ENCODE data around the gene CRACR2A.

The CRACR2A gene

DNA sequence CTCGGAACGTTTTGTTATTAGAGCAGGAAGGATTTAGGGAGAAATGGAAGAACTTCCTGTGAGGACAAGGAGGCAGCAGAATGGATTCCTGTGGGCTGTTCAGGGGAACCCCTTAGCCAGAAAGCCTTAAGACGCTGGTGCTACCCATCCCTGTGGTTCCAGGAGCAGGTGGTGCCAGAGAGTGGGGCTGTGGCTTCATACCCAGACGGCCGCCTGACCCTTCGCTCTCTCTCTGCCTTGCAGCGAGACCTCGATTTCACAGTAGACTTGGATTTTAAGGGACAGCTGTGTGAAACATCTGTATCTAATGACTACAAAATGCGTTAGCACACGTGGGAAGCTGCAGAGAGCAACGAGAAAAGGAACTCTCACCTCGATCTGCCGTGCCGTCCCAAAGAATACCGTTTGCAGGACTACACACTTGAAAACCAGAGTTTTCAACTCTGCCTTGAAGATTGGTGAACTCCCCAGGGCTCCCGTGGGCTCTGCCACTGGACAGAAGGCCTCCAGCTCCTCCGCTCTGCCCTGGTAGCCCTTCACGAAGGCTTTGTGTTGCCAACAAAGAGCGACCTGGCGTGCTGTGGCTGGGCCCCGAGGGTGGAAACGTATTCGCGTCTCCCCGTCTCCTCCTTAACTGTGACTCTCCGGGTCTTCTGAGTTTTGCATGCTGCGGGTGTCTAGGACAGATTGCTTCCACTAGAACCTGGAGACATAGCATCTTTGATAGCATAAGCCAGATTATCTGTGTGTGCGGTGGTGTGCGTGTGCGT lies 159.9 kb downstream of the CRACR2A start:
- Histone ChIP-seq H3K27me3 (ENCODE audit: insufficient read depth, low read length) (no peaks in the 10 kb centered on the region), H3K4me2 (ENCODE audit: low read length) (no peak overlapping the region), H3K4me3 (ENCODE audit: low read depth, low read length) (no peak overlapping the region), H2BK12ac (ENCODE audit: low read length) (no peak overlapping the region), H2AFZ (ENCODE audit: insufficient read depth, low read length, poor library complexity) (no peak overlapping the region), H3K27ac (ENCODE audit: low read depth, low read length) (no peak overlapping the region), H4K8ac (ENCODE audit: low read depth, low read length) (no peak overlapping the region), H3K9me3 (ENCODE audit: insufficient read depth, low read depth, low read length) (no peaks in the 10 kb centered on the region), H4K91ac (ENCODE audit: low read depth, low read length) (no peak overlapping the region), H2BK120ac (ENCODE audit: insufficient read depth, low read length, poor library complexity) (no peak overlapping the region), H3K14ac (ENCODE audit: low read length) (no peak overlapping the region), H3K79me1 (ENCODE audit: low read length) (no peaks in the 10 kb centered on the region), H3K79me2 (ENCODE audit: control insufficient read depth, insufficient read depth, low read length, poor library complexity) (no peaks in the 10 kb centered on the region), H3K4me1 (ENCODE audit: control insufficient read depth in 1 of 2, insufficient read depth in 2 of 2, low read length in 2 of 2) (no peaks in the 10 kb centered on the region), H3K23ac (ENCODE audit: low read length) (no peak overlapping the region), H3K36me3 (ENCODE audit: control insufficient read depth in 1 of 2, insufficient read depth in 2 of 2, low read length in 2 of 2) (no peaks in the 10 kb centered on the region), H3K4ac (ENCODE audit: low read depth, low read length) (no peak overlapping the region), H2AK5ac (ENCODE audit: low read length) (no peak overlapping the region), H2BK5ac (ENCODE audit: low read depth, low read length, poor library complexity) (no peak overlapping the region), H3K9ac (ENCODE audit: low read length) (no peak overlapping the region), H3K18ac (ENCODE audit: low read length) (no peak overlapping the region), H4K12ac (ENCODE audit: low read depth, low read length) (no peak overlapping the region)
- no peak for DNase-seq
- WGBS (ENCODE audit: extremely low coverage, insufficient coverage, insufficient read length), result no CpG with 5 or more reads among the region's 30 CpGs

DNA sequence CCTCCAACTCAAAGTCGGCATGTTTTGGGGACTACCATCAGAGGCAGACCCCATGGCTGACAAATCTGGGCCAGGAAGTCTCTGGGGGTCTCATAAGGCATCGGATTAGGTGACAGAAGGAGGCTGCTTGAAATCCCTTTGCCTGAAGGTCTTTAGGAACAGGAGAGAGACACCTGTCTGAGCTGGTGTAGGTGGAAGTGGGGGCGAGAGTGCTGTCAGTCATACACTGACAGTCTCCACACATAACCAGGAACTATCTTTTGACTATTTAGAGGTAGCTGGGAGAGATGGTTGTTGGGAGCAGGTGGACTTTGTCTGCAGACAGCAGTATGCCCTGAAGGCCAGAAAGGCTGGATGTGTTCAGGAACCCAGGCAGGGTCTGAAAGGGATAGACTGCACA lies 163.2 kb downstream of the CRACR2A start:
- DNase-seq, result no peak
- no peak overlapping the region for H2BK12ac ChIP-seq (ENCODE audit: low read length)
- no peak overlapping the region for H4K12ac ChIP-seq (ENCODE audit: low read depth, low read length)
- no peak overlapping the region for H3K4me2 ChIP-seq (ENCODE audit: low read length)
- no peak overlapping the region for H3K14ac ChIP-seq (ENCODE audit: low read length)
- no peaks in the 10 kb centered on the region for H3K9me3 ChIP-seq (ENCODE audit: insufficient read depth, low read depth, low read length)
- no peak overlapping the region for H2BK120ac ChIP-seq (ENCODE audit: insufficient read depth, low read length, poor library complexity)
- no peak overlapping the region for H3K4ac ChIP-seq (ENCODE audit: low read depth, low read length)
- no CpG with 5 or more reads among the region's 3 CpGs for WGBS (ENCODE audit: extremely low coverage, insufficient coverage, insufficient read length)
- H3K9ac ChIP-seq (ENCODE audit: low read length), result no peak overlapping the region
- H3K4me1 ChIP-seq (ENCODE audit: control insufficient read depth in 1 of 2, insufficient read depth in 2 of 2, low read length in 2 of 2), result no peaks in the 10 kb centered on the region
- H4K91ac ChIP-seq (ENCODE audit: low read depth, low read length), result no peak overlapping the region
- no peak overlapping the region for H2BK5ac ChIP-seq (ENCODE audit: low read depth, low read length, poor library complexity)
- no peak overlapping the region for H2AK5ac ChIP-seq (ENCODE audit: low read length)
- H3K23ac ChIP-seq (ENCODE audit: low read length), result no peak overlapping the region
- H3K18ac ChIP-seq (ENCODE audit: low read length), result no peak overlapping the region
- H3K27me3 ChIP-seq (ENCODE audit: insufficient read depth, low read length), result no peaks in the 10 kb centered on the region
- no peak overlapping the region for H3K27ac ChIP-seq (ENCODE audit: low read depth, low read length)
- no peak overlapping the region for H4K8ac ChIP-seq (ENCODE audit: low read depth, low read length)
- H3K36me3 ChIP-seq (ENCODE audit: control insufficient read depth in 1 of 2, insufficient read depth in 2 of 2, low read length in 2 of 2), result no peaks in the 10 kb centered on the region
- H2AFZ ChIP-seq (ENCODE audit: insufficient read depth, low read length, poor library complexity), result no peak overlapping the region
- H3K79me2 ChIP-seq (ENCODE audit: control insufficient read depth, insufficient read depth, low read length, poor library complexity), result no peaks in the 10 kb centered on the region
- no peaks in the 10 kb centered on the region for H3K79me1 ChIP-seq (ENCODE audit: low read length)
- no peak overlapping the region for H3K4me3 ChIP-seq (ENCODE audit: low read depth, low read length)

DNA sequence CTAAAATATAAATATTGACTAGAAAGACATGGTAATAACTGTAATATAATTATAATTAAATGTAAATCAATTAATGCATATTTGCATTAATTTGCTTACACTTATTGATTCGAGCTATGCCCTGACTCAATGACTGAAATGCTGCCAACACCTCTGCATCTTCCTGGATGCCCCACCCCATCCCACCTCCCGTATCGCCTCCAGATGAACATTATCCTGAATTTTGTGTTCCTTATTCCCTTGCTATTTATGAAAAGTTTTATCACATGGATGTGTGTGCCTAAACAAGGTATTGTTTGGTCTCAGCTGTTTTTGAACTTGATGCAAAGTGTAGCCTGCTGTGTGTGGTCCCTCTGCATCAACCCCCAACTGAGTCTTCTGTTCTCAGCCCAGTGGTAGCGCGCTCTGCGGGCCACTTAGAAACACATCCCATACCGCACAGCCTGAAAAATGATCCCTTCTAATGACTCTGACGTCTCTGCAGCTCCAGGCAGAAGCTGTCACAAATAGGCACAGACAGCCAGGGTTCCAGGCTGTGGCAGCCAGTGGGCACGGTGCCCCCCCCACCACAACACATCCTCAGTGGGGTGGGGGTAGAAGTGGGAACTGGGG lies 165.4 kb downstream of the CRACR2A start:
- Histone ChIP-seq H3K9me3 (ENCODE audit: insufficient read depth, low read depth, low read length) (peaks cover 2% of the 10 kb centered on the region), H3K23ac (ENCODE audit: low read length) (no peak overlapping the region), H3K4me3 (ENCODE audit: low read depth, low read length) (no peak overlapping the region), H3K27ac (ENCODE audit: low read depth, low read length) (no peak overlapping the region), H2AFZ (ENCODE audit: insufficient read depth, low read length, poor library complexity) (no peak overlapping the region), H2BK5ac (ENCODE audit: low read depth, low read length, poor library complexity) (no peak overlapping the region), H4K91ac (ENCODE audit: low read depth, low read length) (no peak overlapping the region), H2AK5ac (ENCODE audit: low read length) (no peak overlapping the region), H3K79me2 (ENCODE audit: control insufficient read depth, insufficient read depth, low read length, poor library complexity) (no peaks in the 10 kb centered on the region), H3K27me3 (ENCODE audit: insufficient read depth, low read length) (no peaks in the 10 kb centered on the region), H2BK120ac (ENCODE audit: insufficient read depth, low read length, poor library complexity) (no peak overlapping the region), H3K4me2 (ENCODE audit: low read length) (no peak overlapping the region), H3K4me1 (ENCODE audit: control insufficient read depth in 1 of 2, insufficient read depth in 2 of 2, low read length in 2 of 2) (no peaks in the 10 kb centered on the region), H3K9ac (ENCODE audit: low read length) (no peak overlapping the region), H3K18ac (ENCODE audit: low read length) (no peak overlapping the region), H4K12ac (ENCODE audit: low read depth, low read length) (no peak overlapping the region), H4K8ac (ENCODE audit: low read depth, low read length) (no peak overlapping the region), H3K79me1 (ENCODE audit: low read length) (no peaks in the 10 kb centered on the region), H2BK12ac (ENCODE audit: low read length) (no peak overlapping the region), H3K4ac (ENCODE audit: low read depth, low read length) (no peak overlapping the region), H3K36me3 (ENCODE audit: control insufficient read depth in 1 of 2, insufficient read depth in 2 of 2, low read length in 2 of 2) (no peaks in the 10 kb centered on the region), H3K14ac (ENCODE audit: low read length) (no peak overlapping the region)
- DNase-seq, result no peak
- no CpG with 5 or more reads among the region's 9 CpGs for WGBS (ENCODE audit: extremely low coverage, insufficient coverage, insufficient read length)

DNA sequence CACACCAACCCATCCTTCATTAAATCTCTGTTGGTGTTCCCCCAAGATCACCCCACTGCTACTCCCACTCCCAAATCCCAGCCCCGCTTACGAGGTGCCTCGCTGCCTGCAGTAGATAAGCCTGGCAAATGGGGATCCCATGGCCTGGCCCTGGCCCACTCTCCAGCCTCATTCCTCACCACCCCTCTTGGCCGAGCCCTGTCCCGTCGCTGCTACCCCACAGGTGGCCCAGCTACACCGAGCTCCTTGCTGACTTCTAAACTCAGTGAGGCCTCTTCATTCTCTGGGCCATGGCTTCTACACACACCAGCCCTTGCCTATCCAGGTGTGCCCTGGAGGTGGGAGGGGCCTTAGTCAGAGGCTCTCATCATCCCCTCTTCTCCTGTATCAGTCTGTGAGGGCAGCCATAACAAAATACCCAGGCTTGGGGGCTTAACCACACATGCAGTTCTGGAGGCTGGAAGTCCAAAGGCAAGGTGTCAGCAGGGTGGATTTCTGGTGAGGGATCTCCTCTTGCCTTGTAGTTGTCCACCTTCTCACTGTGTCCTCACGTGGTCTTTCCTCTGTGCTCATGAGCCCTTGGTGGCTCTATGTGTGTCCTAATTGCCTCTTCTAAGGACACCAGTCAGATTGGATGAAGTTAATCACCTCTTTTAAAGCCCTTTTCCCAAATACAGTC lies 169.1 kb downstream of the CRACR2A start:
- Histone ChIP-seq H3K27me3 (ENCODE audit: insufficient read depth, low read length) (no peaks in the 10 kb centered on the region), H3K79me1 (ENCODE audit: low read length) (no peaks in the 10 kb centered on the region), H2AFZ (ENCODE audit: insufficient read depth, low read length, poor library complexity) (no peak overlapping the region), H3K4me1 (ENCODE audit: control insufficient read depth in 1 of 2, insufficient read depth in 2 of 2, low read length in 2 of 2) (no peaks in the 10 kb centered on the region), H2BK120ac (ENCODE audit: insufficient read depth, low read length, poor library complexity) (no peak overlapping the region), H4K8ac (ENCODE audit: low read depth, low read length) (no peak overlapping the region), H3K4ac (ENCODE audit: low read depth, low read length) (no peak overlapping the region), H3K9ac (ENCODE audit: low read length) (no peak overlapping the region), H3K23ac (ENCODE audit: low read length) (no peak overlapping the region), H4K91ac (ENCODE audit: low read depth, low read length) (no peak overlapping the region), H3K18ac (ENCODE audit: low read length) (no peak overlapping the region), H3K4me3 (ENCODE audit: low read depth, low read length) (no peak overlapping the region), H3K4me2 (ENCODE audit: low read length) (no peak overlapping the region), H4K12ac (ENCODE audit: low read depth, low read length) (no peak overlapping the region), H2BK12ac (ENCODE audit: low read length) (no peak overlapping the region), H2AK5ac (ENCODE audit: low read length) (no peak overlapping the region), H3K27ac (ENCODE audit: low read depth, low read length) (no peak overlapping the region), H3K14ac (ENCODE audit: low read length) (no peak overlapping the region), H3K79me2 (ENCODE audit: control insufficient read depth, insufficient read depth, low read length, poor library complexity) (no peaks in the 10 kb centered on the region), H2BK5ac (ENCODE audit: low read depth, low read length, poor library complexity) (no peak overlapping the region), H3K9me3 (ENCODE audit: insufficient read depth, low read depth, low read length) (peaks cover 2% of the 10 kb centered on the region), H3K36me3 (ENCODE audit: control insufficient read depth in 1 of 2, insufficient read depth in 2 of 2, low read length in 2 of 2) (no peaks in the 10 kb centered on the region)
- DNase-seq, result no peak
- WGBS (ENCODE audit: extremely low coverage, insufficient coverage, insufficient read length), result no CpG with 5 or more reads among the region's 8 CpGs
